Stimulated activated naive CD8-positive, alpha-beta T cell treated with anti-CD3 and anti-CD28 coated beads, Interleukin-15, Interleukin-2, amounts not matched to agents 100 U/mL and 50 U/mL, for 24 hours (primary cell): ENCODE data around the gene ST6GALNAC3.
"Not testable (repeated sequence)": the region's sequence is repeated elsewhere in the genome, so short reads cannot be mapped to it uniquely, and the experiment has no call there.

Experiments
- ATAC-seq: fragments of 150-1000 bp; cut with Tn5 transposase; one replicate; pipeline ENCODE4 v1.10.0; 2021
- DNase-seq: peaks from one replicate; pipeline ENCODE4 v3.0.0; 2021

ST6GALNAC3 gene

GRCh38 chr1:76190749-76191424 lies 116.3 kb downstream of the ST6GALNAC3 start:
- ATAC-seq (no peak), DNase-seq (no peak)

DNA sequence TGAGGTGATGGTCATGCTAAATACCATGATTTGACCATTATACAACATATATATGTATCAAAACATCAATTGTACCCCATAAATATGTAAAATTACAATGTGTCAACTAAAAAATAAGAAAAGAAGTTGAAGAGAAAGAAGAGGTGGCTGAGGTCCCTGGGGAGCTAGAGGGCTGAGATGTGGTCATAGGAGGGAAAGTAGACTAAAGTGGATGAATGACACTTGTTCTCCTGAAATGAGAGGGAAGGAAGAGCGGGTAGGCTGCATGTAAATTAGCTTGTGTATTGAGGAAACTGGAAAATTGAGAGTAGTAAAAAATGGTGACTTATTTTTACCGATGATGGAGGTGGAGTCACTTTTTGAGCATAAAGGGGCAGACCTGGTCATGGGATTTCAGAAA lies 117.0 kb downstream of the ST6GALNAC3 start:
- no peak for ATAC-seq
- DNase-seq: no peak

GRCh38 chr1:76198452-76198851 lies 123.9 kb downstream of the ST6GALNAC3 start:
- DNase-seq: no peak

GRCh38 chr1:76202670-76203069 lies 128.1 kb downstream of the ST6GALNAC3 start:
- ATAC-seq: no peak
- DNase-seq: no peak

More at GRCh38 chr1:76198452-76198851, 123.9 kb downstream of the ST6GALNAC3 start:
- ATAC-seq: no peak

- ATAC-seq: no peak
- DNase-seq: no peak
Measured at GRCh38 chr1:76203127-76203526, 128.6 kb downstream of the ST6GALNAC3 start.

GRCh38 chr1:76209238-76209637 lies 134.7 kb downstream of the ST6GALNAC3 start:
- ATAC-seq (no peak), DNase-seq (no peak)

GRCh38 chr1:76209648-76210047 lies 135.1 kb downstream of the ST6GALNAC3 start:
- ATAC-seq (no peak), DNase-seq (no peak)

- DNase-seq: no peak
- ATAC-seq: no peak
Measured at GRCh38 chr1:76210160-76210559, 135.6 kb downstream of the ST6GALNAC3 start.

DNA sequence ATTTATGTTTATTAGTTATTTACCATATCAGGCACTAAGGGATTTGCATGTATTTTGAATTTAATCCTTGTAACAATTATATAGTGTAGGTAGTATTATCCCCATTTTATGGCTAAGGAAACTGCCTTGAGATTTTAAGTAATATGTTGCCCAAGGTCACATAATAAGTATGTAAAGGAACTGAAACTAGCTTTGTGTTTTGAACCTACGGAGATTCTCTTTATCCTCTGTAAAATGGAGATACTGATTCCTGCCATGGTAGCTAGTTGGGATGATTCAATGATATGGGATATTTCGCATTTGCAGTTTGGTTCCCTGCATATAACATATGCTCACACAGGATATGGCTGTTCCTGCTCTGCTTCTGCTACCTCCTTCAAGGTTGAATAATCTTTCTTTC lies 144.3 kb downstream of the ST6GALNAC3 start:
- ATAC-seq: no peak
- no peak for DNase-seq

DNA sequence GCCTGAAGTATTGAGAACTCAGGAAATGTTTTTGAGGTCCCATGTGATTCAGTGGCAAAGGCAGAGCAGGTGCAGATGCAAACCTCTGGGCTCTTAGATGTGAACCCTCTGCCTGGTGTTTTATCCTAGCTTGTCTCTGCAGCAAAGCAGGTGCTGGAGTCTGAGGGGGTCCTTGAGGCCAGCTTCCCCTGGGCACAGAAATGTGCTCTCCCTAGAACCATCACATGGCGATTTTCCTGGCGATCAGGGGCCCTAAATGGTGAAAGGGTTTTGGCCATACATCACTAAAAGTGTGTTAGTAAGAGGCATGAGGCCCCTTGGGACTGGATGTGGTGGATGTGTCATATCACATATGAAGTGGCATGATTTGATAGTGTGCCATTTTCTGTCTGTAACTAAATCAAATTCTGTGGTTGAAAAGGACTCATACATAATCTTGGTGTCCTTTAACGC lies 144.8 kb downstream of the ST6GALNAC3 start:
- DNase-seq (peak; percentile 6), ATAC-seq (peak; percentile 83)

GRCh38 chr1:76224752-76225151 lies 150.2 kb downstream of the ST6GALNAC3 start:
- no peak for ATAC-seq
- no peak for DNase-seq

- ATAC-seq: no peak
- DNase-seq: no peak
Measured at GRCh38 chr1:76225526-76225925, 151.0 kb downstream of the ST6GALNAC3 start.

GRCh38 chr1:76227621-76228020 lies 153.1 kb downstream of the ST6GALNAC3 start:
- DNase-seq (no peak), ATAC-seq (no peak)

GRCh38 chr1:76229279-76230005 lies 154.9 kb downstream of the ST6GALNAC3 start:
- ATAC-seq: no peak
- DNase-seq: no peak

- ATAC-seq: no peak
- DNase-seq: no peak
Measured at GRCh38 chr1:76230842-76231281, 156.3 kb downstream of the ST6GALNAC3 start.

GRCh38 chr1:76231320-76231719 lies 156.8 kb downstream of the ST6GALNAC3 start:
- ATAC-seq: no peak

DNA sequence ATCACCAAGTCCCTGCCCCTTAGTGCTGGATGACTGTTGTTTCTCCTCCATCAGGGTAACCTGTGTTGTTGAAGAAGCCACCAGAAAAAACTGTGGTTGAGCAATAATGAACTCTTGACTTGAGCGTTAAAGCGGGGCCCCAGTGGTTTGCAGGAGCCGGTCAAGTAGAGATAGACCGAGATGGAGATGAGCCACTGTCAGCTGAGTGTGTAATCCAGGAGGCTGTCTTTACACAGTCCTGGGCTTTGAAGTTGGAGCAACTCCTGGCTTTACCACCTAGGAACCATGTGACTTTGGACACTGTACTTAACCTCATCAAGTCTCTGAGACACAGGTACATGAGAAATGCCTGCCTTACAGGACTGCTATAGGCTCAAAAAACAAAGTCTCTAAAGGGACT lies 158.1 kb downstream of the ST6GALNAC3 start:
- no peak for ATAC-seq
- DNase-seq: no peak

More at GRCh38 chr1:76231320-76231719, 156.8 kb downstream of the ST6GALNAC3 start:
- no peak for DNase-seq

DNA sequence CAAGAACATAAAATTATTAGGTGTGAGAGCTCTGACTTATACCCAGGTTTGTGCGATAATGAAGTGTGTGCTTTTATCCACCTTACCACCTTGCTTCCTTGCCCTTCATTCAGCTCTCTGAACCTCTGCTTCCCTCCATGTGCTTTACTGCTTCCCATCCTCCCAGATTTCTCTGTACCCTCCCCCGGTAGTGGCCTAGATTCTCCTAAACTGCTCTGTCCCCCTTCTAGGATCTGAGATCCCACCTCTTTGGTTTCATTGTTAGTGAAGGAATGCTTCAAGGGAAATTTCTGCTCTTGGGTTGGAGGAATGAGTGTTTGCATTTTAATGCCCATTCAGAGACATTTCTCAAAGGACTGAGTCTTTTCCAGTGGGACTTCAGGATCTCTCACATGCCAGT lies 159.5 kb downstream of the ST6GALNAC3 start:
- ATAC-seq (no peak), DNase-seq (no peak)

- no peak for ATAC-seq
- DNase-seq: no peak
Measured at GRCh38 chr1:76237211-76237610, 162.7 kb downstream of the ST6GALNAC3 start.

DNA sequence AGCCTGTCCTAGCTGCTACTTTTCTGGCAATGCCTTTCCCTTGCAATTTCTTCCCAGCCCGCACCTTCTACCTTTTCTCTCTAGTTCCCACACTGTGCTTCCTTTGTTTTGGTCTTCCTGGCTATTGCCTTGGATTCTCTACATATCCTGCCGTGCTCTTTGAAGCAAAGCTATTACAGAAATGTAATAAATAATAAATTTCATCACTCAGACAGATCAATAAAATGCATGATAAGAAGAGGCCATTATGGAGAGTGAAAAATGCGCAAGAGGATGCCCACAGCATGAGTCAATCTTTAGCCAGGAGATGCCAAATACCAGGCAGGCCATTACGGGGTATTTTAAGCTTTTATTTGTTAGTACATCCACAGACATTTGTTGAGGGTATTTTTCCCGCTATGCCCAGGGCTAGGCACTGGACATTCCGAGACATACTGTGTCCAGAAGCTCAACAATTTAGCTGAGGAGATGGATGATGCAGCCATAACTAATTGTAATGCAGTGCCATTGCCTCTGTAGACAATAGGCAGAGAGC lies 163.6 kb downstream of the ST6GALNAC3 start:
- DNase-seq: no peak
- no peak for ATAC-seq

DNA sequence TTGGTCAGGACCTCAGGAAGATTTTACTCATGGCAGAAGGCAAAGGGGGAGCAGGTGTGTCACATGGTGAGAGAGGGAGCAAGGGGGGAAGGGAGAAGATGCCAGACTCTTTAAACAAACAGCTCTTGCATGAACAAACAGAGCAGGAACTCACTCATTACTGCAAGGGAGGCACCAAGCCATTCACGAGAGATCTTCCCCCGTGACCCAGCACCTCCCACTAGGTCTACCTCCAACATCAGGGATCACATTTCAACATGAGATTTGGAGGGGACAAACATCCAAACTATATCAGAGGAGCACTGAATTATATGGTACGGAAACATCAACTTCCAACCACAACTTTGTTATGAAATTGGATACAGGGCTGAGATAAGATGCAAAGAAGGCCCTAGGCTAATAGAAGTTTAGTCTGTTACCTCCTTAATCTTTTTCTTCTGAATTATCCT lies 164.9 kb downstream of the ST6GALNAC3 start:
- DNase-seq: no peak
- no peak for ATAC-seq

DNA sequence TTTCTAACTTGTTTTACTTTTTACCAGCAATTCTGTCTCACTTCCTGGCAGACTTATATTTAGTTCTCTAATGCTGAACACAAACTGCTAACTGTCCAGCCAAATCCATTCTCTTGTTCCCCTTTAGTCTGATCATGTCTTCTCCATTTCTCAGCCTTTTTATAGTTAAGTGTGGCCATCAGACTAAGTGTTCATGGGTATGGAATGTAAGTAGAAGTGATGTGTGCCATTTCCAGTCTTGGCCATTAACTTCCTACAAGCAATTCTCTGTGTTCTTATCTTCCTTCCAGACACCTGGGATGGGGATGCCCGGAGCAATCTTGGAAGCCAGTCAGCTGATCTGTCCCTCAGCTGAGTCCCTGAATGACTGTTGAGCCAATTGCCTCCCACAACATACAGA lies 165.8 kb downstream of the ST6GALNAC3 start:
- DNase-seq (no peak), ATAC-seq (no peak)

DNA sequence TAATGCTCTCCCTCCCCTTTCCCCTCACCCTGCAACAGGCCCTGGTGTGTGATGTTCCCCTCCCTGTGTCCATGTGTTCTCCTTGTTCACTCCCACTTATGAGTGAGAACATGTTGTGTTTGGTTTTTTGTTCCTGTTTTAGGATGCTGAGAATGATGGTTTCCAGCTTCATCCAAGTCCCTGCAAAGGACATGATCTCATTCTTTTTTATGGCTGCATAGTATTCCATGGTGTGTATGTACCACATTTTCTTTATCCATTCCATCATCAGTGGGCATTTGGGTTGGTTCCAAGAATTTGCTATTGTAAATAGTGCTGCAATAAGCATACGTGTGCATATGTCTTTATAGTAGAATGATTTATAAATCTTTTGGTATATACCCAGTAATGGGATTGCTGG lies 168.0 kb downstream of the ST6GALNAC3 start:
- ATAC-seq, DNase-seq: not testable (repeated sequence)
